OCI-LY1 (cell line): ENCODE data around the gene MRGPRE.
"Not testable (repeated sequence)": the region's sequence is repeated elsewhere in the genome, so short reads cannot be mapped to it uniquely, and the experiment has no call there.

Experiments
- CTCF ChIP-seq: fragments of 200-600 bp; sonication (generic), shearing (Covaris generic); IDR thresholded peaks from 2 replicates; pipeline ENCODE4 v1.5.1; 2017; ENCODE audit warnings: mild to moderate bottlenecking, antibody characterized with exemption, low read length, moderate library complexity, mixed read lengths
- EZH2 ChIP-seq: fragments of 200-600 bp; sonication (generic), shearing (Covaris generic); IDR thresholded peaks from 2 replicates; pipeline ENCODE4 v1.8.0; 2017; ENCODE audit warnings: borderline replicate concordance, mixed run types, mild to moderate bottlenecking, antibody characterized with exemption, low read length, moderate library complexity, mixed read lengths

GRCh38 chr11:3280662-3281061, 48.4 kb upstream of the MRGPRE start:
- not testable (repeated sequence) for TF ChIP-seq EZH2, CTCF
